Measurements from ENCODE around the gene ZCWPW1. TPM values are rescaled to one million over a fixed set of nuclear protein-coding genes. Genes with fewer than 3 reads are reported as not detected.
A peak's percentile ranks its signal among the peaks of the same experiment; 100 is the strongest.

Gene ZCWPW1
- total RNA-seq, 1 donor from 2014 or later = 6.1 TPM

DNA sequence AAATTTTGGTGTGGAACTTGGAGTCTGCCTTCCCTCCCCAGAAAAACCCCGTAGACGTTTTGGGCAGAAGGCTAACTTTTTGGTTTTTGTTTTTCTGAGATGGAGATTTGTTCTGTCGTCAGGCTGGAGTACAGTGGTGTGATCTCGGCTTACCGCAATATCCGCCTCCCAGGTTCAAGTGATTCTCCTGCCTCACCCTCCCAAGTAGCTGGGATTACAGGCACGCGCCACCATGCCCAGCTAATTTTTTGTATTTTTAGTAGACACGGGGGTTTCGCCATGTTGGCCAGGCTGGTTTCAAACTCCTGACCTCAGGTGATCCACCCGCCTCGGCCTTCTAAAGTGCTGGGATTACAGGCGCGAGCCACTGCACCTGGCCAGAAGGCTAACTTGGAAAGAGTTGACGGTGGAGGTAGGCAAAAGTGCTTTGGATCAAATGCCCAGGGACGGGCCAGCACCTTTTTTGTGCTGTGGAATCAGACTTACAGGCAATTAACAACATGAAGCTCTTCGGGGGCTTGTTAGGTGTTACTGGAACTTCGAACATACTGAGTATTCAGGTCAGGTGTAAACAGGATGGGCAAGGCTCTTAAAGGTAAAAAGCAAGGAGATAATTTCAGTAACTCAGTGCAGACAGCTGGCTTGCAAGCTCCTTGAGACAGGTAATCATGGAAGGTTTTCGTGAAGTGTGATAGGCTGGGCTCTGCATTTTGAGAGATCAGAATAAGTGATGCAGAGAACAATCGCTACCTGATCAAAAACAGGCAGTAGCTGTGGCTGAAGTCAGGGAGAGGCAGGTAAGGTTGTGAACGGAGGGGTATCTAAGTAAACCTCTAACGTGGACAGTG is 6.0 kb upstream of the ZCWPW1 start:
- H3K27ac Mint-ChIP-seq = peak overlapping the region; percentile 64
- H3K4me1 Mint-ChIP-seq = peaks cover 43% of the 10 kb centered on the region
- H3K36me3 Mint-ChIP-seq = peaks cover 6% of the 10 kb centered on the region
- peak overlapping the region; percentile 78 for H3K4me3 Mint-ChIP-seq
- no peak for DNase-seq (ENCODE audit: low spot score in 2 of 2, unreplicated experiment in 2 of 2)
- H3K27me3 Mint-ChIP-seq (ENCODE audit: low read depth) = peaks cover under 1% of the 10 kb centered on the region
- H3K9me3 Mint-ChIP-seq = no peaks in the 10 kb centered on the region
- TF ChIP-seq, protein P1, sequence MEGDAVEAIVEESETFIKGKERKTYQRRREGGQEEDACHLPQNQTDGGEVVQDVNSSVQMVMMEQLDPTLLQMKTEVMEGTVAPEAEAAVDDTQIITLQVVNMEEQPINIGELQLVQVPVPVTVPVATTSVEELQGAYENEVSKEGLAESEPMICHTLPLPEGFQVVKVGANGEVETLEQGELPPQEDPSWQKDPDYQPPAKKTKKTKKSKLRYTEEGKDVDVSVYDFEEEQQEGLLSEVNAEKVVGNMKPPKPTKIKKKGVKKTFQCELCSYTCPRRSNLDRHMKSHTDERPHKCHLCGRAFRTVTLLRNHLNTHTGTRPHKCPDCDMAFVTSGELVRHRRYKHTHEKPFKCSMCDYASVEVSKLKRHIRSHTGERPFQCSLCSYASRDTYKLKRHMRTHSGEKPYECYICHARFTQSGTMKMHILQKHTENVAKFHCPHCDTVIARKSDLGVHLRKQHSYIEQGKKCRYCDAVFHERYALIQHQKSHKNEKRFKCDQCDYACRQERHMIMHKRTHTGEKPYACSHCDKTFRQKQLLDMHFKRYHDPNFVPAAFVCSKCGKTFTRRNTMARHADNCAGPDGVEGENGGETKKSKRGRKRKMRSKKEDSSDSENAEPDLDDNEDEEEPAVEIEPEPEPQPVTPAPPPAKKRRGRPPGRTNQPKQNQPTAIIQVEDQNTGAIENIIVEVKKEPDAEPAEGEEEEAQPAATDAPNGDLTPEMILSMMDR (IDR thresholded peaks at IDR 0.05; ENCODE audit: unreplicated experiment) = no peak

GRCh38 chr7:100433592-100434296 is 5.2 kb upstream of the ZCWPW1 start:
- Mint-ChIP-seq H3K36me3 (peaks cover 6% of the 10 kb centered on the region), H3K4me3 (peak overlapping the region; percentile 78), H3K27ac (peak overlapping the region; percentile 64)

DNA sequence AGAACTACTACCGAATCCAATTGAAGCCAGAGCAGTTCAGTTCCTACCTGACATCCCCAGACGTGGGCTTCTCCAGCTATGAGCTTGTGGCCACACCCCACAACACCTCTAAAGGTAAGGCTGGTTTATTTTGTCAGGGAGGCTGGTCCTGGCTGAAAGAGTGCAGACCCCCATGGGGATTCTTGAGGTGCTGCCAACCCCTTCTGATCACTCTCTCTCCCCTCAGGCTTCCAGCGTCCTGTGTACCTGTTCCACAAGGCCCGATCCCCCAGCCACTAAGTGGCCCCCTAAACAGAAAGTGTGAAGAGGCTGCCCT is 4.7 kb upstream of the ZCWPW1 start:
- H3K4me3 Mint-ChIP-seq = no peak overlapping the region
- peaks cover 6% of the 10 kb centered on the region for H3K36me3 Mint-ChIP-seq

More at GRCh38 chr7:100433592-100434296, 5.2 kb upstream of the ZCWPW1 start:
- Mint-ChIP-seq H3K9me3 (no peaks in the 10 kb centered on the region), H3K27me3 (ENCODE audit: low read depth) (peaks cover 1% of the 10 kb centered on the region), H3K4me1 (peaks cover 43% of the 10 kb centered on the region)
- TF ChIP-seq, protein P1 (IDR thresholded peaks at IDR 0.05; ENCODE audit: unreplicated experiment) = no peak
- DNase-seq (ENCODE audit: low spot score in 2 of 2, unreplicated experiment in 2 of 2) = no peak

DNA sequence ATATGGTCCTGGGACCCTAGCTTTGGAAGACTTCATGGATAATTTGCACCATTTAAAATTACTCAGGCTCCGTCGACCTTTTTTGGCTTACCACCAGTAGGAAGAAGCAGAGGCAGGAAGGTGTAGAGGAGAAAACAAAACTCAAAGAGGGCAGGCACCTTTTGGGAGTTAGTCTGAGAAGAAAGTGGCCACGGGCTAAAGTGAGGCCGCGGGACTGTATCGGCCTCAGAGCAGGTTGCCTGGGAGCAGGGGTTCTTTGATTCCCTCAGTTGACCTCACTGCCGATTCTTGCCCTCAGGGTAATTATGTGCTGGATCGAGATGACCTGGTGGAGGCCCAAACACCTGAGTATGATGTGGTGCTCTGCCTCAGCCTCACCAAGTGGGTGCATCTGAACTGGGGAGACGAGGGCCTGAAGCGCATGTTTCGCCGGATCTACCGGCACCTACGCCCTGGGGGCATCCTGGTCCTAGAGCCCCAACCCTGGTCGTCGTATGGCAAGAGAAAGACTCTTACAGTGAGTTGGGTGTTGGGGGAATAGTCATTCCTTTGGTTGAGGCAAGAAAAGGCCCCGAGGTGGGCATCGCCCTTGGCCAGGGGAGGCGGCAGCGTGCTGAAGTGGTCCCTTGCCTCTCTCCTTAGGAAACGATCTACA is 4.2 kb upstream of the ZCWPW1 start:
- Mint-ChIP-seq H3K4me1 (peaks cover 44% of the 10 kb centered on the region), H3K27me3 (ENCODE audit: low read depth) (peaks cover 1% of the 10 kb centered on the region), H3K27ac (peak overlapping the region; percentile 88), H3K4me3 (peak overlapping the region; percentile 81), H3K36me3 (peaks cover 6% of the 10 kb centered on the region), H3K9me3 (no peaks in the 10 kb centered on the region)
- TF ChIP-seq, protein P1 (IDR thresholded peaks at IDR 0.05; ENCODE audit: unreplicated experiment) = no peak
- no peak for DNase-seq (ENCODE audit: low spot score in 2 of 2, unreplicated experiment in 2 of 2)

More for the DNA sequence above, 4.7 kb upstream of the ZCWPW1 start:
- DNase-seq (ENCODE audit: low spot score in 2 of 2, unreplicated experiment in 2 of 2) = no peak
- Mint-ChIP-seq H3K27ac (peak overlapping the region; percentile 44), H3K27me3 (ENCODE audit: low read depth) (peaks cover 1% of the 10 kb centered on the region), H3K9me3 (no peaks in the 10 kb centered on the region), H3K4me1 (peaks cover 43% of the 10 kb centered on the region)
- TF ChIP-seq, protein P1 (IDR thresholded peaks at IDR 0.05; ENCODE audit: unreplicated experiment) = no peak

GRCh38 chr7:100432053-100432452 is 3.5 kb upstream of the ZCWPW1 start:
- H3K4me3 Mint-ChIP-seq = peak overlapping the region; percentile 81
- TF ChIP-seq, protein P1 (IDR thresholded peaks at IDR 0.05; ENCODE audit: unreplicated experiment) = no peak
- H3K9me3 Mint-ChIP-seq = no peaks in the 10 kb centered on the region
- peak overlapping the region; percentile 88 for H3K27ac Mint-ChIP-seq
- H3K4me1 Mint-ChIP-seq = peaks cover 44% of the 10 kb centered on the region
- peaks cover 6% of the 10 kb centered on the region for H3K36me3 Mint-ChIP-seq
- DNase-seq (ENCODE audit: low spot score in 2 of 2, unreplicated experiment in 2 of 2) = no peak
- H3K27me3 Mint-ChIP-seq (ENCODE audit: low read depth) = peaks cover 1% of the 10 kb centered on the region
